WTC11 (cell line): ENCODE data around the gene COL5A1. TPM values are rescaled to one million over a fixed set of nuclear protein-coding genes. Genes with fewer than 3 reads are reported as not detected.

Experiments used
- ATAC-seq: fragments of 200-7000 bp; cut with Tn5 transposase; 2 replicates; pipeline ENCODE4 v1.10.0; 2021; ENCODE audit warnings: mild to moderate bottlenecking, moderate library complexity
- CTCF ChIA-PET: fragments of 300-600 bp; sonication (Branson Sonifier 250); formaldehyde crosslinking; loops from one replicate; lab custom pipeline; 2021; ENCODE audit warnings: antibody characterized with exemption; lab: Charles Lee
- POLR2A ChIA-PET: fragments of 350-600 bp; sonication (Branson Sonifier 250); formaldehyde crosslinking; loops from one replicate; lab custom pipeline; 2021; ENCODE audit warnings: antibody characterized with exemption; lab: Charles Lee
- DNase-seq: peaks from one replicate; pipeline ENCODE4 v3.0.0; 2021; ENCODE audit warnings: low spot score
- H3K27ac Mint-ChIP-seq: 2 replicates; pipeline ENCODE4 v1.8.0; 2021; ENCODE audit warnings: mixed read lengths
- H3K27me3 Mint-ChIP-seq: 2 replicates; pipeline ENCODE4 v1.8.0; 2021; ENCODE audit warnings: low read depth, mild to moderate bottlenecking, moderate library complexity, mixed read lengths
- H3K36me3 Mint-ChIP-seq: 2 replicates; pipeline ENCODE4 v1.8.0; 2021; ENCODE audit warnings: mixed read lengths
- H3K4me1 Mint-ChIP-seq: 2 replicates; pipeline ENCODE4 v1.8.0; 2022; ENCODE audit warnings: mixed read lengths
- H3K4me3 Mint-ChIP-seq: 2 replicates; pipeline ENCODE4 v1.8.0; 2021; ENCODE audit warnings: mild to moderate bottlenecking, moderate library complexity, mixed read lengths
- H3K9me3 Mint-ChIP-seq: 2 replicates; pipeline ENCODE4 v1.8.0; 2021; ENCODE audit warnings: mixed read lengths
- ATF6 ChIP-seq: sonication (generic); formaldehyde crosslinking; IDR thresholded peaks from 2 replicates; pipeline ENCODE4 v1.8.1; 2023; ENCODE audit warnings: mild to moderate bottlenecking, missing genetic modification reagents
- GRHL2 ChIP-seq: fragments of 250-450 bp; sonication (Bioruptor Pico); IDR thresholded peaks from 2 replicates; pipeline ENCODE4 v1.8.0; 2022; ENCODE audit warnings: mild to moderate bottlenecking, moderate library complexity; ENCODE audit not compliant: insufficient replicate concordance, severe bottlenecking
- GTF2I ChIP-seq: fragments of 250-450 bp; sonication (Bioruptor Pico); conservative IDR thresholded peaks from 2 replicates; pipeline ENCODE4 v1.4.0; 2021; ENCODE audit warnings: mild to moderate bottlenecking
- HMGA2 ChIP-seq: fragments of 250-450 bp; sonication (Bioruptor Pico); IDR thresholded peaks from 2 replicates; pipeline ENCODE4 v1.4.0; 2021; ENCODE audit warnings: mild to moderate bottlenecking, moderate library complexity
- IRF2 ChIP-seq: sonication (generic); formaldehyde crosslinking; IDR thresholded peaks from 2 replicates; pipeline ENCODE4 v1.8.0; 2022; ENCODE audit warnings: low read depth, missing genetic modification reagents, borderline replicate concordance
- JAZF1 ChIP-seq: fragments of 250-450 bp; sonication (Bioruptor Pico); IDR thresholded peaks from 2 replicates; pipeline ENCODE4 v1.9.0; 2021; ENCODE audit warnings: moderate library complexity, mild to moderate bottlenecking, inconsistent platforms
- MYBL2 ChIP-seq: sonication (generic); formaldehyde crosslinking; IDR thresholded peaks from 2 replicates; pipeline ENCODE4 v1.8.1; 2023; ENCODE audit warnings: mild to moderate bottlenecking, moderate library complexity, missing genetic modification reagents
- PRDM15 ChIP-seq: sonication (generic); formaldehyde crosslinking; IDR thresholded peaks from 2 replicates; pipeline ENCODE4 v1.8.0; 2022; ENCODE audit warnings: missing genetic modification reagents
- RORB ChIP-seq: fragments of 250-450 bp; sonication (Bioruptor Pico); IDR thresholded peaks from 2 replicates; pipeline ENCODE4 v1.9.0; 2021; ENCODE audit warnings: mild to moderate bottlenecking
- SMAD4 ChIP-seq: sonication (generic); formaldehyde crosslinking; IDR thresholded peaks from 2 replicates; pipeline ENCODE4 v1.8.0; 2022; ENCODE audit warnings: mild to moderate bottlenecking, missing genetic modification reagents
- STAT6 ChIP-seq: sonication (generic); formaldehyde crosslinking; conservative IDR thresholded peaks from 2 replicates; pipeline ENCODE4 v1.8.1; 2023; ENCODE audit warnings: mild to moderate bottlenecking, low read depth, missing genetic modification reagents, moderate library complexity
- ZNF138 ChIP-seq: sonication (generic); formaldehyde crosslinking; conservative IDR thresholded peaks from 2 replicates; pipeline ENCODE4 v1.8.1; 2022; ENCODE audit warnings: mild to moderate bottlenecking, moderate library complexity, missing genetic modification reagents
- ZNF263 ChIP-seq: sonication (generic); formaldehyde crosslinking; IDR thresholded peaks from 2 replicates; pipeline ENCODE4 v1.8.1; 2022; ENCODE audit warnings: low read depth, mild to moderate bottlenecking, moderate library complexity, missing genetic modification reagents
- ZNF423 ChIP-seq: fragments of 250-450 bp; sonication (Bioruptor Pico); IDR thresholded peaks from 2 replicates; pipeline ENCODE4 v2.1.2; 2022; ENCODE audit warnings: mild to moderate bottlenecking, moderate library complexity
- ZNF512 ChIP-seq: sonication (generic); formaldehyde crosslinking; IDR thresholded peaks from 2 replicates; pipeline ENCODE4 v1.8.1; 2022; ENCODE audit warnings: missing genetic modification reagents, borderline replicate concordance
- total RNA-seq: library from RNA; stranded (reverse); gene quantifications from 3 replicates; pipeline ENCODE4 v1.2.3, GENCODE V29; 2021

The COL5A1 gene
- total RNA-seq, 1 experiment from 2014 or later: 13.5 TPM

- no peak overlapping the region for H3K27ac Mint-ChIP-seq
- ATAC-seq: no peak
- POLR2A ChIA-PET: no interaction called here
- no peaks in the 10 kb centered on the region for H3K4me1 Mint-ChIP-seq
- TF ChIP-seq RORB (CRISPR knock-in tag) (no peak), PRDM15 (CRISPR knock-in tag) (no peak), IRF2 (CRISPR knock-in tag) (no peak), ZNF138 (CRISPR knock-in tag) (no peak), GRHL2 (CRISPR knock-in tag) (no peak), ZNF423 (no peak), SMAD4 (CRISPR knock-in tag) (no peak), ATF6 (CRISPR knock-in tag) (no peak)
- TF ChIP-seq, all 79 proteins: peak for 0
- DNase-seq: no peak
- H3K9me3 Mint-ChIP-seq: no peaks in the 10 kb centered on the region
- no peak overlapping the region for H3K4me3 Mint-ChIP-seq
- peaks cover 4% of the 10 kb centered on the region; the same call in 1 of the 2 replicates for H3K36me3 Mint-ChIP-seq
- CTCF ChIA-PET: no interaction called here
- no peaks in the 10 kb centered on the region; the same call in 1 of the 2 replicates for H3K27me3 Mint-ChIP-seq
Observed at GRCh38 chr9:134851020-134851419, 209.4 kb downstream of the COL5A1 start.

GRCh38 chr9:134852906-134853654 is 211.5 kb downstream of the COL5A1 start:
- no peak overlapping the region for H3K27ac Mint-ChIP-seq
- peaks cover 4% of the 10 kb centered on the region; the same call in 1 of the 2 replicates for H3K36me3 Mint-ChIP-seq
- no peaks in the 10 kb centered on the region for H3K4me1 Mint-ChIP-seq
- TF ChIP-seq MYBL2 (CRISPR knock-in tag) (no peak), GTF2I (CRISPR knock-in tag) (no peak), ZNF512 (CRISPR knock-in tag) (no peak), ZNF263 (CRISPR knock-in tag) (no peak), STAT6 (CRISPR knock-in tag) (no peak), HMGA2 (CRISPR knock-in tag) (no peak), JAZF1 (CRISPR knock-in tag) (no peak)
- ChIA-PET CTCF (no interaction called here), POLR2A (no interaction called here)
- DNase-seq: no peak
- H3K9me3 Mint-ChIP-seq: peaks cover 8% of the 10 kb centered on the region
- H3K27me3 Mint-ChIP-seq: no peaks in the 10 kb centered on the region; the same call in 1 of the 2 replicates
- ATAC-seq: no peak
- no peak overlapping the region for H3K4me3 Mint-ChIP-seq
